WI38 (cell line): ENCODE data around the gene PANX2.

ENCODE experiments used
- H3K4me3 ChIP-seq: 2 replicates; pipeline ENCODE4 v1.5.1; 2011; ENCODE audit warnings: low read depth, mild to moderate bottlenecking, control low read depth, low read length
- TF ChIP-seq, protein P1 (sequence below): IDR thresholded peaks from 2 replicates; pipeline ENCODE4 v1.5.1; 2012; ENCODE audit warnings: low read depth, mild to moderate bottlenecking, control low read depth, low read length

The PANX2 gene

DNA sequence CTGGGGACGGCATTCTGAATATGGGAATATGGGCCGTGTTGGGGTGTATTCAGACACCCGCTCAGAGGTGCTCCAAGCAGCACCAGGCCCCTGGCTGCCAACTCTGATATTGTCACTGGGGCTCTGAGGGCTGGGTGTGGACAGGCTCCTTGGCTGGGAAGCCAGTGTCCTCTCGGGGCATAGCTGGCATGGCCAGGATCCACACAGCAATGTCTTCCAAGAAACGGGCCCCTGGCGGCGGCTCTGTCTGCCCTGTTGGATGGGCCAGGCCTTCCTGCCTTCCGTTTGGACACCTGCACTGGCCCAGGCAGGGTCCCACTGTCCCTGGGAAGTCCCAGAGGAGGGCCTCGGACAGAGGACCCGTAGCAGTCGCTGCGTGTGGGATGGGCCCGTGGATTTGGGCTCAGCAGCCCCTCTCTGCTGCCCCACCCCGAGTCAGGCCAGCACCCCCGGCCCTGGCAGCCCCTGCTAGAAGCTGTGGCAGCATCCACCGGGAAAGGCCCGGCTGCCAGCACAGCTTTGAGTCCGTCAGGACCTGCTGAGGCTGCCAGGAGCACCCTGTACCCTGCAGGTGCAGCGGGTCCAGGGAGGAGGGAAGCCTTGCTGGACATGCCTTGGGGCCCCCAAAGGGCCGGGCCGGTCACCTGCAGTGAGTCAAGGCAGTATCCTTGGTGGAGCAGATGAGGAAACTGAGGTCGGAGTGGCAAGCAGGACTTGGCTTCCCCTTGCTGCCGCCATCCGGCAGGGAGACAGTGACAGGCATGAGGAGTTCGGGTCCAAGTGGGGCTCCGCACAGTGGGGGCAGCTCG, 4.1 kb downstream of the PANX2 start:
- TF ChIP-seq, protein P1, sequence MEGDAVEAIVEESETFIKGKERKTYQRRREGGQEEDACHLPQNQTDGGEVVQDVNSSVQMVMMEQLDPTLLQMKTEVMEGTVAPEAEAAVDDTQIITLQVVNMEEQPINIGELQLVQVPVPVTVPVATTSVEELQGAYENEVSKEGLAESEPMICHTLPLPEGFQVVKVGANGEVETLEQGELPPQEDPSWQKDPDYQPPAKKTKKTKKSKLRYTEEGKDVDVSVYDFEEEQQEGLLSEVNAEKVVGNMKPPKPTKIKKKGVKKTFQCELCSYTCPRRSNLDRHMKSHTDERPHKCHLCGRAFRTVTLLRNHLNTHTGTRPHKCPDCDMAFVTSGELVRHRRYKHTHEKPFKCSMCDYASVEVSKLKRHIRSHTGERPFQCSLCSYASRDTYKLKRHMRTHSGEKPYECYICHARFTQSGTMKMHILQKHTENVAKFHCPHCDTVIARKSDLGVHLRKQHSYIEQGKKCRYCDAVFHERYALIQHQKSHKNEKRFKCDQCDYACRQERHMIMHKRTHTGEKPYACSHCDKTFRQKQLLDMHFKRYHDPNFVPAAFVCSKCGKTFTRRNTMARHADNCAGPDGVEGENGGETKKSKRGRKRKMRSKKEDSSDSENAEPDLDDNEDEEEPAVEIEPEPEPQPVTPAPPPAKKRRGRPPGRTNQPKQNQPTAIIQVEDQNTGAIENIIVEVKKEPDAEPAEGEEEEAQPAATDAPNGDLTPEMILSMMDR, result no peak

DNA sequence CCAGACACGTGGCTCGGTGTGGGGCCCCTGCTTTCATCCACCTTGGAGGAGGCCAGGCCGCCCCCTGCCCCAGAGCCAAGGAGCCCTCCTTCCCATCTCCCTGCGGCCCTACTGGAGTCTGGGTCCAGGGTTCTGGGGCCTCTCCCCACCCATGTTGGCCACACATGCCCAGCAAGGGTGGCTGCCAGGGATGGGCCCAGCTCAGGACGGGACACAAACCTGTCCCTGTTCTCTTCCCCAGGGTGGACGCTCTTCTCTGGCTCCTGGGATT, 4.6 kb downstream of the PANX2 start:
- TF ChIP-seq, protein P1, result no peak
- no peak overlapping the region for H3K4me3 ChIP-seq

More for the DNA sequence above, 4.1 kb downstream of the PANX2 start:
- H3K4me3 ChIP-seq, result no peak overlapping the region

DNA sequence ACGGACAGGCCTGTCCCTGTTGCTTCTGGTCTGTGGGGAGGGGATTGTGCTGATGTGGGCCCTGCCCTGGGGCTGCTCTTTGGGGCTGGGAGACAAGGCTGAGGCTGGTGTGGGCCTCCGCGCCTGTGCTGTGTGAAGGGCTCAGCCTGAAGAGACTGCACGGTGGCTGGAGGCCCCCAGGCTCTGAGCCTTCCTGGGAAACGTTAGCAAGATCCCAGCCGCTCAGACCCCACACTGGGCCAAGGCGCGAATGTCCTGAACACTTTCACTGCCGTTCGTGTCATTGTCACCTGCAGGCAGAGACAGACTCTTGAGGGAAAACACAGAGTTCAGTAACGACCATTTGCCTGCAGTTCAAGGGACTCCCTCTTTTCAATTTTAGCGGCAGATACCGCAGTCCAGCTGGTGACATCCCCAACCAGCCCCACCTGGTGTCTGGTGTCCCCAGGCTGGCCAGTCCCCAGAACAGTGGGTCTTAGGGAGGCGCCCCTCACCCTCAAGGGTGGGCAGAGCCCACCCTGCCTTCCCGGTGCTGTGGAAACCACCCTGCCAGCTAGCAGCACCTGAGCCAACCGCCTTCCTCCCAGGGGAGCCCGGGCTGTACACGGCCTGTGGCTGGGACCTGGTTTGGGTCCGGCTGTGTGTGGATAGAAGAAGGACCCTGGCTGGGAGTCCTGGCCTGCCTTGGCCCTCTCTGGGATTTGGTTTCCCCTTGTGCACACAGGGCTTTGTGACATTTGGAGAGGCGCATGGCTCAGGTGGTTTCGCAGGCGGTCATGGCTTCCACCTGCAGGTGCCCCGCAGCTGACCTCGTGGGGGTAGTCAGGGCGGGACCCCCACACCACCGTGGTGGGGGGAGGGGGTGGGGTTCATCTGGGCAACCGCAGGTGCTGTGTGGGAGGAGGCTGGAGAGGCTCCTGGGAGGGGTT, 5.7 kb downstream of the PANX2 start:
- H3K4me3 ChIP-seq, result no peak overlapping the region
- TF ChIP-seq, protein P1, result no peak

GRCh38 chr22:50176850-50177536, 6.5 kb downstream of the PANX2 start:
- TF ChIP-seq, protein P1, result no peak

GRCh38 chr22:50177537-50178470, 7.3 kb downstream of the PANX2 start:
- TF ChIP-seq, protein P1, result no peak
- H3K4me3 ChIP-seq, result no peak overlapping the region

More at GRCh38 chr22:50176850-50177536, 6.5 kb downstream of the PANX2 start:
- H3K4me3 ChIP-seq, result no peak overlapping the region

GRCh38 chr22:50178471-50178864, 7.9 kb downstream of the PANX2 start:
- H3K4me3 ChIP-seq, result no peak overlapping the region
- TF ChIP-seq, protein P1, result no peak
